ENCODE data around the gene SBF2. TPM values are rescaled to one million over a fixed set of nuclear protein-coding genes. Genes with fewer than 3 reads are reported as not detected.

The SBF2 gene
- total RNA-seq, 2 donors from 2014 or later, result 15.4 to 20.4 TPM

DNA sequence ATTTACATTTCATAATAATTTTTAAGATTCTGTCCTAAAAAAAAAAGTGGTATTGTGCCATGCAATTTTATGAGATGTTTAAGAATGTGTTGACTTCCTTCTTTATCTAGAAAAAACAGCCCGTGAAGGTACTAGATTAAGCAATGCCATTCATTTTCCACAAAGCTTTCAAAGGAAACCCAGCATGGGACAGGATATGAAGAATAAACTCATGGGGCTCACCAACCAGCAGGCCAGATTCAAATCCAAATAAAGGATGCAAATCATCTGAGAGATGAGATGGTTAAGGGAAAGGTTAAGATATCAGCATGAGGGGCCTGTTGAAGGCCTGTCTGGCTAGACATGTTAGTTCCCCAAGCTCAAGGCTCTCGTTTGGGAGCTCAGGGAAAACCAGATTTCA lies 431.0 kb downstream of the SBF2 start:
- Mint-ChIP-seq H3K4me1 (ENCODE audit: low read depth in 2 of 2) (peaks cover 4 to 7% of the 10 kb centered on the region in 2 donors), H3K9me3 (no peaks in the 10 kb centered on the region), H3K27me3 (no peaks in the 10 kb centered on the region), H3K27ac (no peak overlapping the region), H3K4me3 (no peak overlapping the region), H3K36me3 (no peaks in the 10 kb centered on the region)
- DNase-seq (ENCODE audit: low spot score), result no peak
- ATAC-seq, result no peak

DNA sequence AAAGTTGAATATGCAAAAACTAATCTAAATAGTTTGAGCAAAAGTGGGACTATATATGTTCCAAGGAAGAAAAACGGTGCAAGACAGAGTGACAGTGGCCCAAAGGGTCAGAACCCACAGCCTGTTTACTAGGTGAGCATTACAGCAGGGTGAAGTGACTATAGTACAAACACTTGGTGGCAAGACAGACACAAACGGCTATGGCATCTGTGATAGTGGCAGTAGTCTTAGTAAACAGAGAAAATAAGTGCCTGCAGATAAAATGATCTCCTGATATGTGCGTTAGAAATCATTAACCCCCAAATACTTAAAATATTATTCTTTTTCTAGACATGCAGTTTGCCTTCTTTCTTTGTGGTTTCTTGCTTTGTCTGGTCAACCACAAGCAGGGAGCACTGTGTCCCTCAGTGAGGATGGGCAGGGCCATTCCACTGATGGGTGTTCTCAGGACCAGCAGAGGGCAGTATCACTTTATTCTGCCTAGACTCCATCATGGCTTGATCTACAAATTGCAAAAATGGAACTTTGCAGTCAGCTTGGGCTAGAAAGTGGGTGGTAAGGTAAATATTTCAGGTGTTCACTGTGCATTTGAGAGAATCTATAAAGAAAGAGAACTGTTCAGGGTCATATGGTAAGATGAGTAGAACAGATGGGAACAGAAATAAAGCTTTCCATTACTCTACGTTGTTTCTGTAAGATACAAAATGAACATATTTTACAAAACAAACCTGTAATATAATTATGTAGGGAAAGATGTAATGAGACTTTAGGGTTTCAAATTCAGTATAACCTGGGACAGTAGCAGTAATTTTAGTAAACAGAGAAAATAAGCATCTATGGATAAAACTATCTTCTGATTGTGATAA lies 431.9 kb downstream of the SBF2 start:
- Mint-ChIP-seq H3K4me3 (no peak overlapping the region), H3K9me3 (no peaks in the 10 kb centered on the region), H3K27me3 (no peaks in the 10 kb centered on the region), H3K36me3 (no peaks in the 10 kb centered on the region), H3K27ac (no peak overlapping the region), H3K4me1 (ENCODE audit: low read depth in 2 of 2) (peaks cover 4 to 7% of the 10 kb centered on the region in 2 donors)
- ATAC-seq (peak; percentile 84 to 85), DNase-seq (ENCODE audit: low spot score) (peak; percentile 65)

DNA sequence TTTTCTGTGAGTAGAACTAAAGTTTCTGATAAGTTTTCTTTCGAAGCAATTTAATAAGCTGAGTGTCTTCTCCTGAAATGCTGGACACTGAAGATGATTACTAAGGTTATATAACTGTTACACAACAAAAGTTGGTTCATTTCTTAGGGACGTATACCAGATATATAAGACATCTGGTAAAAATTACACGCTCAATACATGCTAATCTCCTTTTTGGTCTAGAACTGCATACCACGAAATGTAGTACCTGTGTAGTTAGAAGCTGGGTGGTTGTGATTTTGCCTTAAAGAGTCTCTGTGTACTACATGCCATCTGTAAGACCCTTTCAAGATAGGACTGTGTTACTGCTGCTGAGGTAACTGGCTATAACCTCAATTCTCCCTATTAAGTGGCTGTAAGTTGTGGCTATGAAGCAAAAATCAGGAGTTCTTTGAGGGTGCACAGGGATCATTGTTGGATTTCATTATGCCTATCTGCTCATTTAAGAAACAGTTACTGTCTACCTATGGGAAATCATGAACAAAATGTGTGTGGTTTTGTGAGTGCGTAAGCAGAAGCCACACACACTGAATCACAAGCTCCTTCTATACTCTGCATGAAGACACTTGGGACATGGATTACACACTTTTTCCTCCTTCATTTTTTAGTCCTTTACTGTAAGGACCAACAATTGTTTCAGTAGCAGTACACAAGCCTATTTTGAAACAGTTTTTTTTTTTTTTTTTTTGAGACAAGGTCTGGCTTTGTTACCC lies 434.3 kb downstream of the SBF2 start:
- DNase-seq (ENCODE audit: low spot score), result no peak
- H3K36me3 Mint-ChIP-seq, result no peaks in the 10 kb centered on the region
- ATAC-seq, result peak in 1 of 2 donors; percentile 36
- peaks cover 4 to 7% of the 10 kb centered on the region in 2 donors for H3K4me1 Mint-ChIP-seq (ENCODE audit: low read depth in 2 of 2)
- H3K4me3 Mint-ChIP-seq, result no peak overlapping the region
- H3K27ac Mint-ChIP-seq, result peak overlapping the region; percentile 16 to 52
- H3K9me3 Mint-ChIP-seq, result no peaks in the 10 kb centered on the region
- H3K27me3 Mint-ChIP-seq, result no peaks in the 10 kb centered on the region

DNA sequence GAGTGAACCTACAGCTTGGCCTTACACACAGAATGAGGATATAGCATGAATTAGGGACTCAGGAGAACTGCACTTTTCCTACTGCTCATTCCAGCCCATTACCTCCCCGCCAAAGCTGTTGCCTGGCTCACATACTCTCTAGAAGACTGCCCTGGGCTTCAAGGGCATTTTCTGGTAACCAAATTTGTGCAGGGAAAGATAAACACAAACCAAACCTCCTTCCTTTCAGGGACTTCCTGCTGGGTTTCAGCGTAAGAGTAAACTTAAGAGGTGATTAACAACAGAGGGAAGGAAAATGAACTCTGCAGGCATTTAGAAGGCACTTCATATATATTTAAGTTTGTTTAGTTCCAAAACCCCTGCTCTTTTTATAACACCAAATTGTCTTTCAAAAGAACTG lies 435.2 kb downstream of the SBF2 start:
- H3K27ac Mint-ChIP-seq, result peak overlapping the region in 1 of 2 donors; percentile 32
- H3K9me3 Mint-ChIP-seq, result no peaks in the 10 kb centered on the region
- H3K36me3 Mint-ChIP-seq, result no peaks in the 10 kb centered on the region
- ATAC-seq (no peak), DNase-seq (ENCODE audit: low spot score) (no peak)
- peaks cover 4 to 7% of the 10 kb centered on the region in 2 donors for H3K4me1 Mint-ChIP-seq (ENCODE audit: low read depth in 2 of 2)
- H3K27me3 Mint-ChIP-seq, result no peaks in the 10 kb centered on the region
- no peak overlapping the region for H3K4me3 Mint-ChIP-seq

DNA sequence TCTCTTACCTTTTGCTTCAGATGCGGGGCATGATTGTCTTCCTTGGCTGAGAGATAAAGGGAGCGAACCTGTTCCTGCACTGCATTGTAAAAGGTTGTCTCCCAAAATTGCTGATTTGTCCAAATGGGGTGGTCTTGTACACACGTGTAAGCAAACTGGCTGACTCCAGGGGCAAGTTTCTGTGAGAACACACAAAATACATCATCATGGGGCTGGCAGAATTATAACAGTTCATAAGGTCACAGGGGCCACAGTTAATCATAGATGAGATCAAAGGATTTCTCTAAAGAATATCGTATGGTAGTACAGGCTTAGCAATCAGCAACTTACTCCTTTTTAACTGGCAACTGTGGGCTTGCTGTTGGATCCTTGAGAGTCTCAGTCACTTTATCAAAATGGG lies 435.8 kb downstream of the SBF2 start:
- ATAC-seq (no peak), DNase-seq (ENCODE audit: low spot score) (no peak)
- peak overlapping the region in 1 of 2 donors; percentile 32 for H3K27ac Mint-ChIP-seq
- no peaks in the 10 kb centered on the region for H3K9me3 Mint-ChIP-seq
- H3K36me3 Mint-ChIP-seq, result no peaks in the 10 kb centered on the region
- H3K4me1 Mint-ChIP-seq (ENCODE audit: low read depth in 2 of 2), result peaks cover 4 to 7% of the 10 kb centered on the region in 2 donors
- H3K4me3 Mint-ChIP-seq, result no peak overlapping the region
- H3K27me3 Mint-ChIP-seq, result no peaks in the 10 kb centered on the region

DNA sequence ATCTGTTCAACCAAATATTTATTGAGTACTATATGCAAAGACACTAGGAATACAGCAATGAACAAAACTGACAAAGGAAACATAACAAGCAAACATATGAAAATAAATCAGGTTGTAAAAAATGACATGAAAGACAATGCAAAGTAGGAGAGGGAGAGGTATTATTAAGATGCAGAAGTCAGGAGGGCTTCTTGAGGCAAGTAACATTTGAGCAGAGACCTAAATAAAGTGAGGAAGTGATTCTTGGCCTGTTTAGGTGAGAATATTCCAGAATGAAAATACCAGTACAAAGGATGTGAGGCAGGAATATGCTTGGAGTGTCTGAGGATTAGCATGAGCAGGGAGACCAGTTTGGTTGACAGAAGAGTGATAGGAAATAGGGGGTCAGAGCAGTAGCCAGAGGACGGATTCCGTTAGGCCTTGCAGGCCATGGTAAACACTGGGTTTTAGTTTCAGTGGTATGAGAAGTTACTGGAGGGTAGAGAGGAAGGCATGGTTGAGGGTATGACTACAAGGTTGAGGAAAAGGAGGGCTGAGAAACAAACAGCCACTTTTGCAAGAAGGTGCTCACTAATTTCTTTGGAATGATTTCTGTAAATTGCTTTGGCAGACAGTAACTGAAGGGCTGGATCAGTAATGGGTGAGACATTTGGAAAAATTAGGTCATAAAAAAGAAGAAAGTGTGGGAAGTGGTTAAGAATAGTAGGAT lies 438.3 kb downstream of the SBF2 start:
- ATAC-seq, result no peak
- DNase-seq (ENCODE audit: low spot score), result no peak
- Mint-ChIP-seq H3K36me3 (no peaks in the 10 kb centered on the region), H3K4me1 (ENCODE audit: low read depth in 2 of 2) (peaks cover 4% of the 10 kb centered on the region in 2 donors), H3K4me3 (no peak overlapping the region), H3K27ac (no peak overlapping the region), H3K27me3 (no peaks in the 10 kb centered on the region), H3K9me3 (no peaks in the 10 kb centered on the region)

DNA sequence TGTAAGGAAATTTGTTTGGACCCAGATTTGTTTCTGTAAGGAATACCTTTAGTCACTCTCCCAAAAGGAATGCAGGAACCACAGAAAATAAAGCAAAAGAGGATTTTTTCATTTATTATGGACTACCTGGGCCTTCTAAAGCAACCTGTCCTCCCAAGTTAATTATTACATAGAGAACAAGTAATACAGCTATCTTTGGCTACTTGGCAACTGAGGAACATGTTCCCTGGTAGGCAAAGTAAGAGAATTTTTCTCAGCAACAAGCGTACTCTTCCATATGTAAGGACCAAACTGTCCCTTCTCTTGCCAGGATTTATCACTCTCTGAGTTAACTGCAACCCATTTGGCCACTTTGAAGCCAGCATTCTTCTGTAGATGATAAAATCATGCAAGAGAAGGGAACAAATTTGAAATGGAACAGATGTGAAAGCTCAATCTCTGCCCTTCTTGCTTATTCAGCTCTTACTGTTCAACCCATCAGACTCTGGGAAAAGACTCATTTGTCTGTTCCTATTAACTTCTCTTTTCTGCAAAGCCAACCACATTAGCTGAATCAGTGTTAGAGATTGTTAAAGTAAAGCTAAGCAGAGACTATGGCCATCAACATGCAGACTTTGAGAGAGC lies 440.0 kb downstream of the SBF2 start:
- H3K27me3 Mint-ChIP-seq, result no peaks in the 10 kb centered on the region
- no peak overlapping the region for H3K4me3 Mint-ChIP-seq
- no peaks in the 10 kb centered on the region for H3K9me3 Mint-ChIP-seq
- H3K4me1 Mint-ChIP-seq (ENCODE audit: low read depth in 2 of 2), result peaks cover 0 to 4% of the 10 kb centered on the region in 2 donors
- no peak overlapping the region for H3K27ac Mint-ChIP-seq
- ATAC-seq, result no peak
- no peak for DNase-seq (ENCODE audit: low spot score)
- H3K36me3 Mint-ChIP-seq, result no peaks in the 10 kb centered on the region

DNA sequence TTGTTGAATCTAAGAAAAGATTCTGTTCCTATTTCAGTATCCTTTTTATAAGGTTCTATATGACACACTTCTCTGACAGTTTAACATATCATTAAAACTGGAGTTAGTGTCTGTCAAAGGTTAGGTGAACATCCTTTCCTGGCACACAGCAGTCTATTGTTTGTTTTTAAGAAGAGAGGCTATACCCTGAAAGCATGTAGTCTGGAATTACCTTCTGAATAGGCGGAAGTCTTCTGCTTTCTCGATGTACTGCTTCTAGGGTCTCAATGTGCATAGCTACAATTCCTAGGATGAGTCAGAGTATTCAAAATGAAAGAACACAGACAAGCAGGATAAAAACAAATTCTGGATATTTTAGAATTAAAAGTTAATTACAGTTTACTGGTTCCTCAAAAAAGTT lies 441.6 kb downstream of the SBF2 start:
- Mint-ChIP-seq H3K4me3 (no peak overlapping the region), H3K9me3 (no peaks in the 10 kb centered on the region), H3K27ac (no peak overlapping the region), H3K4me1 (ENCODE audit: low read depth in 2 of 2) (no peaks in the 10 kb centered on the region), H3K36me3 (no peaks in the 10 kb centered on the region), H3K27me3 (no peaks in the 10 kb centered on the region)
- DNase-seq (ENCODE audit: low spot score) (no peak), ATAC-seq (no peak)

DNA sequence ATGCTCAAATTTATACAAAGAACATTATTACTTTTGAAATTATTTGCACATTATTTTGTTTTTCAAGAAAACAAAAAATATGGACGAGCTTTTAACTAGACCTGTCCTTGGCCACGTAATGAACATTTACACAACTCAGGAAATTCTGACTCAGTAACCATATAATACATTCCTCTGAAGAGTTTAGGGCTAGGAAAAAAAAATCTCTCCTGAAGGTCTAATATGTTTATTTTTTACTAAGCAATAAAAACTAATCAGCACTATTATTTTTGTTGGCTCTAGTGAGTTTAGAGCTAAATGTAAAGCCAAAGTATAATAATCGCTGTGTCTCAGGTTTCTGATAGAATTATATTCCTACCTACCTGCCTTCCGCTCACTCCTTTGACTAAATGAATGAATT lies 442.7 kb downstream of the SBF2 start:
- Mint-ChIP-seq H3K36me3 (no peaks in the 10 kb centered on the region), H3K4me1 (ENCODE audit: low read depth in 2 of 2) (no peaks in the 10 kb centered on the region), H3K27me3 (no peaks in the 10 kb centered on the region), H3K9me3 (no peaks in the 10 kb centered on the region), H3K27ac (no peak overlapping the region), H3K4me3 (no peak overlapping the region)
- DNase-seq (ENCODE audit: low spot score) (no peak), ATAC-seq (no peak)

DNA sequence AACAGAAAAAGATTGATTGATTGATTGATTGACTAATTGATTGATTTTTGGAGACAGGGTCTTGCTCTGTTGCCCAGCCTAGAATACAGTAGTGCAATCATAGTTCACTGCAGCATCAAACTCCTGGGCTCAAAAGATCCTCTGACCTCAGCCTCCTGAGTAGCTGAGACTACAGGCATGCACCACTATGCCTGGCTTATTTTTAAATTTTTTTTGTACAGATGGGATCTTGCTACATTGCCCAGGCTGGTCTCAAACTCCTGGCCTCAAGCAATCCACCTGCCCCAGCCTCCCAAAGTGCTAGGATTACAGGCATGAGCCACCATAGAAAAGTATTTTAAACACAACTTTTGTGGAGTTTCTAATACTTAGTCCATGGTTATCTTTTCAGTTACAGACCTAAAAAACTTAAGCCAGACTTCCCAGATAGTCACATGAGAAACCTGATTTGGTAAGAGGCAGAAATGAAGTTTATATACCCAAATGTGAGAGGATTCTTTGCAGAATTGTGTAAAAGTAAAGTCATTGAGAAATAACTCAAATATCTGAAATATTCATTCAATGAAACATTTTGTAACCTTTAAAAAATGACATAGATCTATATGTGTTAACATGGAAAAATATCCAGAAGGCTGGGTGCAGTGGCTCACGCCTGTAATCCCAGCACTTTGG lies 443.7 kb downstream of the SBF2 start:
- no peaks in the 10 kb centered on the region for H3K27me3 Mint-ChIP-seq
- no peak for DNase-seq (ENCODE audit: low spot score)
- H3K36me3 Mint-ChIP-seq, result no peaks in the 10 kb centered on the region
- no peak for ATAC-seq
- H3K9me3 Mint-ChIP-seq, result no peaks in the 10 kb centered on the region
- H3K27ac Mint-ChIP-seq, result no peak overlapping the region
- no peaks in the 10 kb centered on the region for H3K4me1 Mint-ChIP-seq (ENCODE audit: low read depth in 2 of 2)
- no peak overlapping the region for H3K4me3 Mint-ChIP-seq

DNA sequence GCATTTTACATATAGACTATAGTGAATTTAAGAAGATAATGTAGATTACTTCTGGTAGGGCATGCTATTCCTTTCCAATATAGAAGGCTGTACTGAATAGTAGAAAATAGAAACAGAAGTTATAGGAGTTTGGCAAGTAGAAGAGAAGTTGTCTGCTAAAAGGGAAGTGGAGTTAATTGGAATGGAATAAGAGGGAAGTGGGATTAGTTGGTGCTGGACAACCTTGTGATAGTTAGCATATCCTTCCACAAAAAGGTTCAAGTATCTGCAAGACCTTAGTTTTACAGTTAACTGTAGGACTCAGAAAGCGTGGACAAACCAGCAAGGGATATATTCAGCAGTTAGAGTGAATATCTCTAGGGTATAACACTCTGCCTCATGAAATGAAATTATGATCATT lies 444.6 kb downstream of the SBF2 start:
- no peak for DNase-seq (ENCODE audit: low spot score)
- H3K27me3 Mint-ChIP-seq, result no peaks in the 10 kb centered on the region
- no peaks in the 10 kb centered on the region for H3K9me3 Mint-ChIP-seq
- H3K4me1 Mint-ChIP-seq (ENCODE audit: low read depth in 2 of 2), result no peaks in the 10 kb centered on the region
- H3K27ac Mint-ChIP-seq, result no peak overlapping the region
- ATAC-seq, result no peak
- no peaks in the 10 kb centered on the region for H3K36me3 Mint-ChIP-seq
- no peak overlapping the region for H3K4me3 Mint-ChIP-seq

DNA sequence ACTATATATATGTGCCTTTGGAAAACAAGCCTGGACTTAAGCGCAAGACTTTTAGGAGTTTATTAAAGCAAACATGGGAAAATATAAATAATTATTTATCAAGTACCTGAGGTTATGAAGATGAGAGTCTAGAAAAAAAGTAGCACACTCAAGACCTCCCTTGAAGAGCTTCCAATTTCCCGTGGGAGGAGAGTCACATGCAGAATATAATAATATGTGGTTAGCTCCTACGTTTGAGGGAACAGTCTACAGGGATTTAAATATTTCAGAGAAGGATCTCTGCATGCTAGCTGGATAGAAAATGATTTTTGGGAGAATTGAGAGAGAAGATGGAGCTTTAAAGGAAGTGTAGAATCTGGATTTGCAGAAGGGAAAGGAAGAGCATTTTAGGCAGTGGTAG lies 446.4 kb downstream of the SBF2 start:
- no peak for ATAC-seq
- peaks cover 4% of the 10 kb centered on the region for H3K36me3 Mint-ChIP-seq
- H3K4me1 Mint-ChIP-seq (ENCODE audit: low read depth in 2 of 2), result peaks cover 4 to 5% of the 10 kb centered on the region in 2 donors
- H3K27ac Mint-ChIP-seq, result no peak overlapping the region
- H3K4me3 Mint-ChIP-seq, result no peak overlapping the region
- no peak for DNase-seq (ENCODE audit: low spot score)
- H3K9me3 Mint-ChIP-seq, result no peaks in the 10 kb centered on the region
- H3K27me3 Mint-ChIP-seq, result no peaks in the 10 kb centered on the region

DNA sequence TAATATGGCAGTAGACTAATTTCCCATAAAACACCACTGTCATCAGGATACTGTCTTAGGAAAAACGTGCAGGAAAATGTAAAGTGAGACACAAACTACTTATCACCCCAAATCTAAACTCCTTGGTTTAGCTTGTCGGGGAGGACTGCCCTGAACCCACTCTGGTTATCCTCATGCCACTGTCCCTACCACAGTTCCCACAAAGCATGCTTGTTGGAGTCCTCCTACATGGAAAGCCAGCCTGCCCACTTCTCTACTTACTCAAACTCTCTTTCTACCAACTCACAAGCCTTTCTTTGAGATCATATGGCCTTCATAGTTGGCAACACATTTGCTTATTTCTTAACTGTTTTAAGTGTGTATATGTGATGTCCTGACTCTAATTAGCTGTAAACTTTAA lies 451.1 kb downstream of the SBF2 start:
- no peaks in the 10 kb centered on the region for H3K27me3 Mint-ChIP-seq
- H3K9me3 Mint-ChIP-seq, result no peaks in the 10 kb centered on the region
- H3K36me3 Mint-ChIP-seq, result peaks cover 14% of the 10 kb centered on the region
- peaks cover 24 to 33% of the 10 kb centered on the region in 2 donors for H3K4me1 Mint-ChIP-seq (ENCODE audit: low read depth in 2 of 2)
- peak overlapping the region; percentile 21 to 64 for H3K27ac Mint-ChIP-seq
- H3K4me3 Mint-ChIP-seq, result no peak overlapping the region
- DNase-seq (ENCODE audit: low spot score) (no peak), ATAC-seq (no peak)

Data from natural killer cell treated with Interleukin-12 subunit alpha and Interleukin-12 subunit beta and Interleukin-15 and Interleukin-18, amount 100 ng/mL, for 72 hours (primary cell).